Lower leg skin (tissue), 3 donors: ENCODE data around the gene NEO1.

Experiments used
- POLR2A ChIP-seq, 2 donors: fragments of 450-650 bp; IDR thresholded peaks; one replicate each; pipeline ENCODE4 v1.6.1; 2016 to 2017; ENCODE audit warnings: antibody characterized with exemption in 2 of 2, mild to moderate bottlenecking in 1 of 2, moderate library complexity in 1 of 2
- TF ChIP-seq, protein P1 (sequence below), 3 donors: fragments of 450-650 bp; IDR thresholded peaks; one replicate each; pipeline ENCODE4 v1.5.1; 2016; ENCODE audit warnings: antibody characterized with exemption in 3 of 3, mild to moderate bottlenecking in 3 of 3, moderate library complexity in 2 of 3

- TF ChIP-seq, protein P1, sequence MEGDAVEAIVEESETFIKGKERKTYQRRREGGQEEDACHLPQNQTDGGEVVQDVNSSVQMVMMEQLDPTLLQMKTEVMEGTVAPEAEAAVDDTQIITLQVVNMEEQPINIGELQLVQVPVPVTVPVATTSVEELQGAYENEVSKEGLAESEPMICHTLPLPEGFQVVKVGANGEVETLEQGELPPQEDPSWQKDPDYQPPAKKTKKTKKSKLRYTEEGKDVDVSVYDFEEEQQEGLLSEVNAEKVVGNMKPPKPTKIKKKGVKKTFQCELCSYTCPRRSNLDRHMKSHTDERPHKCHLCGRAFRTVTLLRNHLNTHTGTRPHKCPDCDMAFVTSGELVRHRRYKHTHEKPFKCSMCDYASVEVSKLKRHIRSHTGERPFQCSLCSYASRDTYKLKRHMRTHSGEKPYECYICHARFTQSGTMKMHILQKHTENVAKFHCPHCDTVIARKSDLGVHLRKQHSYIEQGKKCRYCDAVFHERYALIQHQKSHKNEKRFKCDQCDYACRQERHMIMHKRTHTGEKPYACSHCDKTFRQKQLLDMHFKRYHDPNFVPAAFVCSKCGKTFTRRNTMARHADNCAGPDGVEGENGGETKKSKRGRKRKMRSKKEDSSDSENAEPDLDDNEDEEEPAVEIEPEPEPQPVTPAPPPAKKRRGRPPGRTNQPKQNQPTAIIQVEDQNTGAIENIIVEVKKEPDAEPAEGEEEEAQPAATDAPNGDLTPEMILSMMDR (IDR thresholded peaks at IDR 0.05) = no peak
- no peak for TF ChIP-seq POLR2A (IDR thresholded peaks at IDR 0.05)
Observed at GRCh38 chr15:73109765-73110164, 57.5 kb downstream of the NEO1 start.
